ENCODE measurements around the gene WDR36. TPM values are rescaled to one million over a fixed set of nuclear protein-coding genes. Genes with fewer than 3 reads are reported as not detected.

WDR36 gene
- total RNA-seq, 1 donor from 2014 or later, result 20.8 TPM

- no peak overlapping the region for H3K27ac Mint-ChIP-seq (ENCODE audit: unreplicated experiment)
- no peak for DNase-seq
- H3K9me3 Mint-ChIP-seq (ENCODE audit: unreplicated experiment), result no peaks in the 10 kb centered on the region
- H3K36me3 Mint-ChIP-seq (ENCODE audit: unreplicated experiment), result no peaks in the 10 kb centered on the region
- no peaks in the 10 kb centered on the region for H3K4me1 Mint-ChIP-seq (ENCODE audit: low read depth, unreplicated experiment)
- no peak overlapping the region for H3K4me3 Mint-ChIP-seq (ENCODE audit: unreplicated experiment)
- TF ChIP-seq CTCF (IDR thresholded peaks at IDR 0.05; ENCODE audit: partially characterized antibody, unreplicated experiment), result no peak
- H3K27me3 Mint-ChIP-seq (ENCODE audit: unreplicated experiment), result no peaks in the 10 kb centered on the region
Observed at GRCh38 chr5:111173476-111173875, 81.3 kb downstream of the WDR36 start.

Other genes starting within 250 kb of the WDR36 start
- not detected for gene TSLP, start 20.6 kb upstream of the WDR36 start, total RNA-seq (ENCODE audit: unreplicated experiment)
- 33.7 TPM for gene CAMK4, start 132.0 kb downstream of the WDR36 start, total RNA-seq (ENCODE audit: unreplicated experiment)